ENCODE data around the gene CMSS1. TPM values are rescaled to one million over a fixed set of nuclear protein-coding genes. Genes with fewer than 3 reads are reported as not detected.

CMSS1 gene
- total RNA-seq, 1 experiment from 2014 or later, result 70.6 TPM

DNA sequence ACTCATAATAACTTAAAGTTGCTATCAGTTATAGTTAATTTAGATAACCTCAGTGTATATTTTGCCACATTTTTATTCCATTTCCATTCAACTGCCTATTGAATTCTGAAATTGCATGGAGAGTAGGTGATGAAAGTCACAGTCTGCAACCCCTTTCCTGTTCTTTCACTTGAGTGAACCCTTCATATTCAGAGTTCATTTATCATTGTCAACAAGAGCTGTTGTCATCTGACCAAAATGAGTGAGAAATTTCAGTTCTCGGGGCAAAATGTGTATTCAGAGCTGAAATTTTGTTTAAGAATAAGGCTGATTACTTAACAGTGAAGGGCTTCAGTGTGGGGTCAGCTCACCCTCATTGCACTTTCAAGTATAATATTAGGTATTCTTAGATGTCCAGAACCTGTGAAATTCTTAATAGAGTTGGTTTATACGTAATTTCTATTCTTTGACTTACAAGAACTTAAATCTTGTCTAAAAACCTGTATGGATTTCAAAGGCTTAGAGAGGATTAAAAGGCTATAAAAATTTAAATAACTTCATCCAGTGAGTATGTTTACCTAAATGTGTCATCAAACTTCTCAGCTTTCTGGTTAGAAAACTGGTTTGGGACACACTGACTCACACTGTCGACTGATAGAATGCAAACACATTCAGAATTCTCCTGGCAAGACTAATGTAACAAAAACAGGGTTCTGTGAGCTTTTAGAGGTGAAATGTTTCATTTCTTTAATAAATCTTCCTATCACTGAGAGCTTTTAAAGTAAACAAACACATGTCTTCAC, 92.2 kb downstream of the CMSS1 start:
- H3K9me3 Mint-ChIP-seq, result no peaks in the 10 kb centered on the region
- DNase-seq (ENCODE audit: low spot score) (no peak), ATAC-seq (no peak)
- H3K4me3 Mint-ChIP-seq, result no peak overlapping the region
- CTCF ChIA-PET, result interaction anchor here (1.3 to 1.7 kb wide), 3 partner anchors 16 to 78 kb away, joined by 3 to 8 read pairs (median 3); no protein-coding TSS in a partner anchor
- peak overlapping the region; percentile 30; the same call in 1 of the 2 replicates for H3K27ac Mint-ChIP-seq
- no peaks in the 10 kb centered on the region; the same call in 1 of the 2 replicates for H3K27me3 Mint-ChIP-seq (ENCODE audit: low read depth)
- TF ChIP-seq OVOL2 (CRISPR knock-in tag; IDR thresholded peaks at IDR 0.05; ENCODE audit: borderline replicate concordance) (no peak), RORB (CRISPR knock-in tag; IDR thresholded peaks at IDR 0.05) (no peak), PRRX2 (CRISPR knock-in tag; IDR thresholded peaks at IDR 0.05) (no peak), FOXP1 (CRISPR knock-in tag; IDR thresholded peaks at IDR 0.05; ENCODE audit: borderline replicate concordance) (no peak), FOXJ3 (CRISPR knock-in tag; IDR thresholded peaks at IDR 0.05; ENCODE audit: borderline replicate concordance) (no peak), NFYB (CRISPR knock-in tag; conservative IDR thresholded peaks at IDR 0.05; ENCODE audit: low read depth) (no peak), ATF1 (CRISPR knock-in tag; IDR thresholded peaks at IDR 0.05) (no peak), ZSCAN18 (CRISPR knock-in tag; IDR thresholded peaks at IDR 0.05) (no peak), HMGA2 (CRISPR knock-in tag; IDR thresholded peaks at IDR 0.05) (no peak), CBFB (CRISPR knock-in tag; IDR thresholded peaks at IDR 0.05; ENCODE audit: low read depth) (no peak), ZNF416 (CRISPR knock-in tag; IDR thresholded peaks at IDR 0.05) (no peak), ERG (CRISPR knock-in tag; IDR thresholded peaks at IDR 0.05) (no peak)
- TF ChIP-seq, protein P1, sequence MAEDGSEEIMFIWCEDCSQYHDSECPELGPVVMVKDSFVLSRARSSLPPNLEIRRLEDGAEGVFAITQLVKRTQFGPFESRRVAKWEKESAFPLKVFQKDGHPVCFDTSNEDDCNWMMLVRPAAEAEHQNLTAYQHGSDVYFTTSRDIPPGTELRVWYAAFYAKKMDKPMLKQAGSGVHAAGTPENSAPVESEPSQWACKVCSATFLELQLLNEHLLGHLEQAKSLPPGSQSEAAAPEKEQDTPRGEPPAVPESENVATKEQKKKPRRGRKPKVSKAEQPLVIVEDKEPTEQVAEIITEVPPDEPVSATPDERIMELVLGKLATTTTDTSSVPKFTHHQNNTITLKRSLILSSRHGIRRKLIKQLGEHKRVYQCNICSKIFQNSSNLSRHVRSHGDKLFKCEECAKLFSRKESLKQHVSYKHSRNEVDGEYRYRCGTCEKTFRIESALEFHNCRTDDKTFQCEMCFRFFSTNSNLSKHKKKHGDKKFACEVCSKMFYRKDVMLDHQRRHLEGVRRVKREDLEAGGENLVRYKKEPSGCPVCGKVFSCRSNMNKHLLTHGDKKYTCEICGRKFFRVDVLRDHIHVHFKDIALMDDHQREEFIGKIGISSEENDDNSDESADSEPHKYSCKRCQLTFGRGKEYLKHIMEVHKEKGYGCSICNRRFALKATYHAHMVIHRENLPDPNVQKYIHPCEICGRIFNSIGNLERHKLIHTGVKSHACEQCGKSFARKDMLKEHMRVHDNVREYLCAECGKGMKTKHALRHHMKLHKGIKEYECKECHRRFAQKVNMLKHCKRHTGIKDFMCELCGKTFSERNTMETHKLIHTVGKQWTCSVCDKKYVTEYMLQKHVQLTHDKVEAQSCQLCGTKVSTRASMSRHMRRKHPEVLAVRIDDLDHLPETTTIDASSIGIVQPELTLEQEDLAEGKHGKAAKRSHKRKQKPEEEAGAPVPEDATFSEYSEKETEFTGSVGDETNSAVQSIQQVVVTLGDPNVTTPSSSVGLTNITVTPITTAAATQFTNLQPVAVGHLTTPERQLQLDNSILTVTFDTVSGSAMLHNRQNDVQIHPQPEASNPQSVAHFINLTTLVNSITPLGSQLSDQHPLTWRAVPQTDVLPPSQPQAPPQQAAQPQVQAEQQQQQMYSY (CRISPR knock-in tag; IDR thresholded peaks at IDR 0.05), result no peak
- TF ChIP-seq, protein P2, sequence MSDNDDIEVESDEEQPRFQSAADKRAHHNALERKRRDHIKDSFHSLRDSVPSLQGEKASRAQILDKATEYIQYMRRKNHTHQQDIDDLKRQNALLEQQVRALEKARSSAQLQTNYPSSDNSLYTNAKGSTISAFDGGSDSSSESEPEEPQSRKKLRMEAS (CRISPR knock-in tag; IDR thresholded peaks at IDR 0.05), result no peak
- TF ChIP-seq, protein P3, sequence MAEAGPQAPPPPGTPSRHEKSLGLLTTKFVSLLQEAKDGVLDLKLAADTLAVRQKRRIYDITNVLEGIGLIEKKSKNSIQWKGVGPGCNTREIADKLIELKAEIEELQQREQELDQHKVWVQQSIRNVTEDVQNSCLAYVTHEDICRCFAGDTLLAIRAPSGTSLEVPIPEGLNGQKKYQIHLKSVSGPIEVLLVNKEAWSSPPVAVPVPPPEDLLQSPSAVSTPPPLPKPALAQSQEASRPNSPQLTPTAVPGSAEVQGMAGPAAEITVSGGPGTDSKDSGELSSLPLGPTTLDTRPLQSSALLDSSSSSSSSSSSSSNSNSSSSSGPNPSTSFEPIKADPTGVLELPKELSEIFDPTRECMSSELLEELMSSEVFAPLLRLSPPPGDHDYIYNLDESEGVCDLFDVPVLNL (CRISPR knock-in tag; IDR thresholded peaks at IDR 0.05; ENCODE audit: borderline replicate concordance, low read depth), result no peak
- TF ChIP-seq, protein P4, sequence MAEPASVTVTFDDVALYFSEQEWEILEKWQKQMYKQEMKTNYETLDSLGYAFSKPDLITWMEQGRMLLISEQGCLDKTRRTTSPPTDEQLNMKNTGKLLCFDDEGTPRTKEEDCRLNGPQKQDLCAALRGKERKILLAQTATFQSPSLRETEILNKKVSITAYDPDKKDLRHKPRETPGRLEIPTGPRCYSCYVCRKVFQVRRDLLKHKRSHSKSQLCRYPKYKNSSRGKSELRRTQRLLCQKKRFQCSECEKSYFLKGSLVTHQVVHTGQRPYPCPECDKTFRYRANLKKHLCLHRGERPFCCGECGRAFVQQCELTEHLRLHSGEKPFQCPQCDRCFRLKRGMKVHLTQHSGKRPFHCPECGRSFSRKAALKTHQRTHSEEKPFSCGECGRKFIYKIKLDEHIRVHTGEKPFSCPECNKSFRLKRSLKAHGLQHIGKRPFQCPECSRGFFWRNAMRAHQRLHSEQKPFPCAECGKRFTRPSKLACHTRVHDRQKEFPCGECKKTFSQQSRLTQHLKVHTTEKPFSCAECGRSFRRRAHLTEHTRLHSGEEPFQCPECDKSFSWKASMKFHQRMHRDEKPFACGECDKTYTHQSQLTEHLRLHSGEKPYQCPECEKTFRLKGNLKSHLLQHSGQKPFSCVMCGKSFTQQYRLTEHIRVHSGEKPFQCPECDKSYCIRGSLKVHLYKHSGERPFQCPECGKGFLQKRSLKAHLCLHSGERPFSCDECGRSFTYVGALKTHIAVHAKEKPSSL (CRISPR knock-in tag; conservative IDR thresholded peaks at IDR 0.05), result no peak
- TF ChIP-seq, protein P5, sequence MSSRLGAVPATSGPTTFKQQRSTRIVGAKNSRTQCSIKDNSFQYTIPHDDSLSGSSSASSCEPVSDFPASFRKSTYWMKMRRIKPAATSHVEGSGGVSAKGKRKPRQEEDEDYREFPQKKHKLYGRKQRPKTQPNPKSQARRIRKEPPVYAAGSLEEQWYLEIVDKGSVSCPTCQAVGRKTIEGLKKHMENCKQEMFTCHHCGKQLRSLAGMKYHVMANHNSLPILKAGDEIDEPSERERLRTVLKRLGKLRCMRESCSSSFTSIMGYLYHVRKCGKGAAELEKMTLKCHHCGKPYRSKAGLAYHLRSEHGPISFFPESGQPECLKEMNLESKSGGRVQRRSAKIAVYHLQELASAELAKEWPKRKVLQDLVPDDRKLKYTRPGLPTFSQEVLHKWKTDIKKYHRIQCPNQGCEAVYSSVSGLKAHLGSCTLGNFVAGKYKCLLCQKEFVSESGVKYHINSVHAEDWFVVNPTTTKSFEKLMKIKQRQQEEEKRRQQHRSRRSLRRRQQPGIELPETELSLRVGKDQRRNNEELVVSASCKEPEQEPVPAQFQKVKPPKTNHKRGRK (CRISPR knock-in tag; IDR thresholded peaks at IDR 0.05; ENCODE audit: borderline replicate concordance), result no peak
- TF ChIP-seq, protein P6, sequence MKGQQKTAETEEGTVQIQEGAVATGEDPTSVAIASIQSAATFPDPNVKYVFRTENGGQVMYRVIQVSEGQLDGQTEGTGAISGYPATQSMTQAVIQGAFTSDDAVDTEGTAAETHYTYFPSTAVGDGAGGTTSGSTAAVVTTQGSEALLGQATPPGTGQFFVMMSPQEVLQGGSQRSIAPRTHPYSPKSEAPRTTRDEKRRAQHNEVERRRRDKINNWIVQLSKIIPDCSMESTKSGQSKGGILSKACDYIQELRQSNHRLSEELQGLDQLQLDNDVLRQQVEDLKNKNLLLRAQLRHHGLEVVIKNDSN (CRISPR knock-in tag; IDR thresholded peaks at IDR 0.05), result no peak
- H3K4me1 Mint-ChIP-seq, result peaks cover 41% of the 10 kb centered on the region
- H3K36me3 Mint-ChIP-seq, result no peaks in the 10 kb centered on the region
- POLR2A ChIA-PET, result no interaction called here
